ENCODE measurements around the gene AOPEP. TPM values are rescaled to one million over a fixed set of nuclear protein-coding genes. Genes with fewer than 3 reads are reported as not detected.

Gene AOPEP
- total and polyA plus RNA-seq, 2 of the 13 experiments (the other 11 are each of a cell fraction or from before 2014, with no cell fraction given): 22.2 to 41.6 TPM

DNA sequence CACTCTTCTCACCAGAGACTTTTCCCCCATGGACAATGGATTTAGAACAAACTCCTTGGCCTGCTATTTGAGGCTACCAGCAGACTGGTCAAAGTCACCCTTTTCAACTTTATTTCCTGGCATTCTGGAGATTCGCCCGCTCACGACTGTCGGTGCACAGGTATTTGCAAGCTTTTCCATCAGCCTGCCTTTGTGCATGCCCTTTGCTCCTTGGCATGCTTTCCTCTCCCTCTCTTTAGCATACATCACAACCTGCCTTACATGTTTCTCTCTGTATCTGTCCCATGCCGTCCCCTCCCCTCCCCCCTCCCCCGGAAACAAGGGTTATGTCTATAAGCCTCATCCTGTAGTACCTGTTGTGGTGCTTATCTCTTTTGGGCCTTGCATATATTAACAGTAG is 257.1 kb downstream of the AOPEP start (continued):
- TF ChIP-seq ZNF543 (CRISPR knock-in tag; IDR thresholded peaks at IDR 0.05) (no peak), HOXA3 (CRISPR knock-in tag; IDR thresholded peaks at IDR 0.05) (peak; percentile 21; the same call in 1 of the 2 replicates), HNF4A (CRISPR knock-in tag; IDR thresholded peaks at IDR 0.05) (peak; percentile 71), ZNF746 (CRISPR knock-in tag; IDR thresholded peaks at IDR 0.05) (0 out of 2 replicates have a peak, but pooled peaks have one; percentile 30), NR2F6 (IDR thresholded peaks at IDR 0.05) (0 out of 2 replicates have a peak, but pooled peaks have one; percentile 15), NR2F6 (CRISPR knock-in tag; IDR thresholded peaks at IDR 0.05) (peak; percentile 58; the same call in 1 of the 2 replicates), EP300 (IDR thresholded peaks at IDR 0.05; ENCODE audit: low read depth in 2 of 2, low read length in 2 of 2) (peak in 1 of 2 experiments; percentile 34; a peak in 1 of 4 replicates), EP300 (CRISPR knock-in tag; IDR thresholded peaks at IDR 0.05; ENCODE audit: borderline replicate concordance) (no peak), MED1 (CRISPR knock-in tag; IDR thresholded peaks at IDR 0.05) (peak; percentile 38; the same call in 1 of the 2 replicates), RXRB (CRISPR knock-in tag; IDR thresholded peaks at IDR 0.05; ENCODE audit: borderline replicate concordance) (peak; percentile 18; the same call in 1 of the 2 replicates), XBP1 (CRISPR knock-in tag; IDR thresholded peaks at IDR 0.05) (no peak)

DNA sequence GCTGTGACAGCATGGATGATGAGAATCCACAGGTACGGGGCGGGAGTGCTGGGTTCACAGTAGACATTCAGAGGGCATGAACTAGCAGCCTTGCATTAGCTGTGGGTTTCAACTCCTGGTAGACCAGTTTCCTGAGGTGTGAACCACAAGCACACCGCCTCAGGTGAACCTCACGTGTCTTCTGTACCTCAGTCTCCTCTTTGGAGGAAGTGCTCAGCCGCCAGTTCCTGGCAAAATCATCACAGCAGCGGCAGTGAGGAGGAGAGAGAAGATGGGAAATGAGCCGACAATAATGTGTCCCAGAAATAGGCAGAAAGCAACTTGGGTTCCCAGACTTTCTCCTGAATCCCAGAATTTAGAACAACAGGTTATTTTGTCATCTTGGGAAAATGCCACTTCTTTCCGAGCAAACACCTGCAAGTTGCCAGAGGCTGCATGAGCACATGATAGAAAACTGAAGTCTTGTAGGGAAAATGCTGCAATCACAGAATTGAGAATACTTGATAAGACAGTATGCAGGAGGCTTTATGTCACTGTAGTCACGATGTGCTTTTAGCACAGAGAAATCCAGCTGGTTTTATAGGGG is 258.5 kb downstream of the AOPEP start:
- H3K4me1 ChIP-seq (ENCODE audit: insufficient read depth, low read length): peaks cover 64% of the 10 kb centered on the region
- H3K9me3 ChIP-seq (ENCODE audit: low read length): no peaks in the 10 kb centered on the region
- WGBS (ENCODE audit: low lambda C conversion rate): 96% methylated on average over 9 of the region's 9 CpGs
- no peaks in the 10 kb centered on the region for H4K20me1 ChIP-seq (ENCODE audit: insufficient read depth, low read length)
- TF ChIP-seq, protein P1, sequence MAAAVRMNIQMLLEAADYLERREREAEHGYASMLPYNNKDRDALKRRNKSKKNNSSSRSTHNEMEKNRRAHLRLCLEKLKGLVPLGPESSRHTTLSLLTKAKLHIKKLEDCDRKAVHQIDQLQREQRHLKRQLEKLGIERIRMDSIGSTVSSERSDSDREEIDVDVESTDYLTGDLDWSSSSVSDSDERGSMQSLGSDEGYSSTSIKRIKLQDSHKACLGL (CRISPR knock-in tag; IDR thresholded peaks at IDR 0.05): no peak
- in situ Hi-C loops (cut with HindIII; ENCODE audit: extremely low pct_ligation_motif_present, low pct_unique_long_range_greater_than_20kb) (no loop called here), intact Hi-C loops (cut with micrococcal nuclease; ENCODE audit: unreplicated experiment) (no loop called here)
- ATAC-seq (no peak), DNase-seq (ENCODE audit: low spot score) (no peak), FAIRE-seq (no peak)
- H3K27me3 ChIP-seq (ENCODE audit: control insufficient read depth in 1 of 2, insufficient read depth in 2 of 2, low read length in 2 of 2): no peaks in the 10 kb centered on the region
- no peak overlapping the region for H3K9ac ChIP-seq (ENCODE audit: insufficient read depth, low read depth, low read length)
- POLR2A ChIA-PET: no interaction called here
- H3K4me3 ChIP-seq (replicated peaks in 1 of 3; ENCODE audit: insufficient read depth in 1 of 3, low read depth in 2 of 3, low read length in 3 of 3): no peak overlapping the region
- CTCF ChIA-PET (ENCODE audit: low intra/inter-chr PET ratio, low total read pairs): no interaction called here
- H2AFZ ChIP-seq (ENCODE audit: low read length): no peak overlapping the region
- H3K27ac ChIP-seq (ENCODE audit: extremely low read length, insufficient read depth, low read length): no peak overlapping the region
- no peaks in the 10 kb centered on the region for H3K79me2 ChIP-seq (ENCODE audit: insufficient read depth, low read length)
- no TSS peak for BruUV-seq (replicated peaks)
- H3K36me3 ChIP-seq (replicated peaks in 1 of 2; ENCODE audit: control insufficient read depth in 1 of 2, insufficient read depth in 2 of 2, low read length in 2 of 2): no peaks in the 10 kb centered on the region
- no peak overlapping the region for H3K4me2 ChIP-seq (ENCODE audit: low read depth, low read length)
